HEK293 (cell line): ENCODE measurements around the gene BCL2.

Experiments
- CTCF ChIA-PET: fragments of 350-600 bp; formaldehyde crosslinking; extraction: SDS; loops from one replicate; lab custom pipeline; 2021; ENCODE audit warnings: antibody characterized with exemption; lab: Yijun Ruan, JAX
- POLR2A ChIA-PET: fragments of 300-600 bp; formaldehyde crosslinking; extraction: SDS; loops from one replicate; lab custom pipeline; 2020; ENCODE audit warnings: antibody characterized with exemption, inconsistent platforms; lab: Yijun Ruan, JAX
- H3K27ac ChIP-seq: fragments of 200-500 bp; sonication (Bioruptor generic); 2 replicates; pipeline ENCODE4 v1.5.1; 2014; ENCODE audit warnings: low read depth, low read length, control low read depth, inconsistent platforms; ENCODE audit errors: extremely low read depth
- H3K36me3 ChIP-seq, 2 experiments: fragments of 200-500 bp in 1 of 2; sonication (Bioruptor generic) in 1 of 2; 1 replicate in 1 of 2; 2 replicates in 1 of 2; pipeline ENCODE4 v1.5.1; 2014 to 2017; ENCODE audit warnings: inconsistent platforms in 2 of 2, low read length in 2 of 2; ENCODE audit not compliant: control insufficient read depth in 2 of 2, insufficient read depth in 1 of 2
- H3K4me1 ChIP-seq: fragments of 200-500 bp; sonication (Bioruptor generic); 2 replicates; pipeline ENCODE4 v1.5.1; 2014; ENCODE audit warnings: mild to moderate bottlenecking, low read length, inconsistent platforms; ENCODE audit not compliant: control insufficient read depth, insufficient read depth
- H3K4me3 ChIP-seq: 2 replicates; pipeline ENCODE4 v1.5.1; 2011; ENCODE audit warnings: low read depth, mild to moderate bottlenecking, control low read depth, low read length, moderate library complexity
- H3K9me3 ChIP-seq: fragments of 200-500 bp; sonication (Bioruptor generic); 2 replicates; pipeline ENCODE4 v1.5.1; 2014; ENCODE audit warnings: low read depth, low read length, inconsistent platforms; ENCODE audit not compliant: control insufficient read depth, insufficient read depth
- EGR2 ChIP-seq: fragments of 450-650 bp; formaldehyde crosslinking; IDR thresholded peaks from 2 replicates; pipeline ENCODE4 v1.5.1; 2016; ENCODE audit warnings: low read depth, missing biosample characterization, missing genetic modification characterization
- GFI1B ChIP-seq: fragments of 450-650 bp; formaldehyde crosslinking; IDR thresholded peaks from 2 replicates; pipeline ENCODE4 v1.5.1; 2016; ENCODE audit warnings: missing biosample characterization, missing genetic modification characterization
- SP3 ChIP-seq: fragments of 450-650 bp; formaldehyde crosslinking; IDR thresholded peaks from 2 replicates; pipeline ENCODE4 v1.5.1; 2016; ENCODE audit warnings: missing biosample characterization, missing genetic modification characterization
- TCF7L2 ChIP-seq: IDR thresholded peaks from 2 replicates; pipeline ENCODE4 v1.6.1; 2011; ENCODE audit warnings: low read depth, mild to moderate bottlenecking, inconsistent platforms, low read length, moderate library complexity, borderline replicate concordance
- ZEB2 ChIP-seq: fragments of 450-650 bp; formaldehyde crosslinking; IDR thresholded peaks from 2 replicates; pipeline ENCODE4 v1.5.1; 2016; ENCODE audit warnings: missing biosample characterization, missing genetic modification characterization
- ZNF175 ChIP-seq: fragments of 450-650 bp; formaldehyde crosslinking; IDR thresholded peaks from 2 replicates; pipeline ENCODE4 v1.5.1; 2016; ENCODE audit warnings: missing biosample characterization, missing genetic modification characterization
- ZNF214 ChIP-seq: fragments of 450-650 bp; formaldehyde crosslinking; IDR thresholded peaks from 2 replicates; pipeline ENCODE4 v1.5.1; 2017; ENCODE audit warnings: missing biosample characterization, mild to moderate bottlenecking, missing genetic modification characterization, borderline replicate concordance
- ZNF274 ChIP-seq, 2 experiments: fragments of 200-500 bp in 1 of 2; fragments of 450-650 bp in 1 of 2; sonication (Bioruptor generic) in 1 of 2; formaldehyde crosslinking in 1 of 2; IDR thresholded peaks; 2 replicates each; pipeline versions ENCODE4 v1.5.1 to v1.6.1; 2014 to 2016; ENCODE audit warnings: borderline replicate concordance in 1 of 2, inconsistent platforms in 1 of 2, low read length in 1 of 2, missing biosample characterization in 1 of 2, missing genetic modification characterization in 1 of 2
- ZNF354C ChIP-seq: fragments of 450-650 bp; formaldehyde crosslinking; IDR thresholded peaks from 2 replicates; pipeline ENCODE4 v1.5.1; 2016; ENCODE audit warnings: missing biosample characterization, missing genetic modification characterization, low read depth, borderline replicate concordance
- ZNF391 ChIP-seq: fragments of 450-650 bp; formaldehyde crosslinking; IDR thresholded peaks from 2 replicates; pipeline ENCODE4 v1.5.1; 2016; ENCODE audit warnings: low read depth, missing biosample characterization, missing genetic modification characterization, borderline replicate concordance
- ZNF501 ChIP-seq: fragments of 450-650 bp; formaldehyde crosslinking; IDR thresholded peaks from 2 replicates; pipeline ENCODE4 v1.5.1; 2016; ENCODE audit warnings: missing biosample characterization, missing genetic modification characterization
- ZXDB ChIP-seq: fragments of 450-650 bp; formaldehyde crosslinking; IDR thresholded peaks from 2 replicates; pipeline ENCODE4 v1.5.1; 2016; ENCODE audit warnings: missing biosample characterization, missing genetic modification characterization
- TF ChIP-seq, protein P1 (sequence below): fragments of 450-650 bp; formaldehyde crosslinking; IDR thresholded peaks from 2 replicates; pipeline ENCODE4 v1.5.1; 2016; ENCODE audit warnings: missing biosample characterization, missing genetic modification characterization, borderline replicate concordance
- TF ChIP-seq, protein P2 (sequence below): fragments of 450-650 bp; formaldehyde crosslinking; IDR thresholded peaks from 2 replicates; pipeline ENCODE4 v1.5.1; 2016; ENCODE audit warnings: missing biosample characterization, missing genetic modification characterization
- TF ChIP-seq, protein P3 (sequence below): fragments of 450-650 bp; formaldehyde crosslinking; conservative IDR thresholded peaks from 2 replicates; pipeline ENCODE4 v1.5.1; 2016; ENCODE audit warnings: low read depth, missing biosample characterization, missing genetic modification characterization

Gene BCL2

DNA sequence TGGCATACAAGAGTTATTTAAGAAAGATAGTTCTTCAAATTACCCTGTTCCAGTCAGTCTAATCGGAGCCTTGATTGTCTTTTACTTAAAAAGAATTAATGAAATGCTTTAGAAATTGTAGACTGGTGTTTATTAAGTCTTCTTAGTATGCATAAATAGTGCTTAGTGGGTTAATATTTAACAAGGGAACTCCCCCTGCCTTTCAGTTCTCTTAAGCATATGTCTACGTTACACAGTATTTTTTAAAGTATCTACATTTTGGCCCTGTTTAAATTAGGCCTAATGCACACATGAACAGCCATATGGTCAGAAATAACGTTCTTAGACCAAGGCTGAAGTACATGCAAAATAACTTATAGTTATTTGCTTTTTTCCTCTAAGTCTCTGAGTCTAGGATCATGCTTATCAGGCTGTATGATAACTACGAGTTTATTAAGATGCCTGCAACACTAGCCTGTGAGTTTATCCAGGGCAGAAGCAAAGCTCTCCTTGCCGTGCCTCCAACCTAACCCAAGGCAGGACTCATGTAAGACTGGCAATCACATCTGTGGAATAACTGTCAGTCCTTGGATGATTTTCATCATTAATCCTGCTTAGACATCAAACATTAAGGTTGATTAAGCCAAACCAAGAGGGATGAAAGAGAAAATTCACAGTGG, 6.7 kb downstream of the BCL2 start (continued):
- no peak for TF ChIP-seq ZNF391

DNA sequence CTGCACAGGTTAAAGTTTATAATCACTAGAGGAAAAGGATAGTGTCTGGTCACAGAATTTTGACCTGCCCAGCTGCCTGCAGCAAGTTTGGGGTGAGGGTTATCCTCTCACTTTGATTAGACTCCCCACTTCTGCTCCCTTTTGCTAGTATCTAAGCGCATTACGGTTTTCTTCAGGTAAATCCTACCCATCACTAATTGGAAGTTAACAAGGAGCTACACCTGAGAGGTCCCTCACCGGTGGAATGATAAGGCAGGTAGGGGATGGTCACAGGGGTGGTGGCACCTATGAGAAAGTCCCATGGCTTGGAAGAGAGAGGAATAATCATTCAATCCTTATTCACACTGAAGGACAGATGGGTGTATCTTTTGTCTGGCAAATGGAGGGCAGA, 7.6 kb downstream of the BCL2 start:
- TF ChIP-seq ZNF274 (IDR thresholded peaks at IDR 0.05; ENCODE audit: low read length) (no peak), ZNF274 (tag by site-specific recombination; IDR thresholded peaks at IDR 0.05; ENCODE audit: borderline replicate concordance) (no peak), ZNF354C (tag by site-specific recombination) (no peak)
- Histone ChIP-seq H3K27ac (no peak overlapping the region), H3K4me3 (no peak overlapping the region), H3K36me3 (no peaks in the 10 kb centered on the region), H3K9me3 (no peaks in the 10 kb centered on the region), H3K4me1 (peaks cover 13% of the 10 kb centered on the region; the same call in 1 of the 2 replicates)
- POLR2A ChIA-PET = no interaction called here
- CTCF ChIA-PET = interaction anchor here (0.6 to 1.9 kb wide), 3 partner anchors 11 to 178 kb away, joined by 3 to 7 read pairs (median 5); no protein-coding TSS in a partner anchor

DNA sequence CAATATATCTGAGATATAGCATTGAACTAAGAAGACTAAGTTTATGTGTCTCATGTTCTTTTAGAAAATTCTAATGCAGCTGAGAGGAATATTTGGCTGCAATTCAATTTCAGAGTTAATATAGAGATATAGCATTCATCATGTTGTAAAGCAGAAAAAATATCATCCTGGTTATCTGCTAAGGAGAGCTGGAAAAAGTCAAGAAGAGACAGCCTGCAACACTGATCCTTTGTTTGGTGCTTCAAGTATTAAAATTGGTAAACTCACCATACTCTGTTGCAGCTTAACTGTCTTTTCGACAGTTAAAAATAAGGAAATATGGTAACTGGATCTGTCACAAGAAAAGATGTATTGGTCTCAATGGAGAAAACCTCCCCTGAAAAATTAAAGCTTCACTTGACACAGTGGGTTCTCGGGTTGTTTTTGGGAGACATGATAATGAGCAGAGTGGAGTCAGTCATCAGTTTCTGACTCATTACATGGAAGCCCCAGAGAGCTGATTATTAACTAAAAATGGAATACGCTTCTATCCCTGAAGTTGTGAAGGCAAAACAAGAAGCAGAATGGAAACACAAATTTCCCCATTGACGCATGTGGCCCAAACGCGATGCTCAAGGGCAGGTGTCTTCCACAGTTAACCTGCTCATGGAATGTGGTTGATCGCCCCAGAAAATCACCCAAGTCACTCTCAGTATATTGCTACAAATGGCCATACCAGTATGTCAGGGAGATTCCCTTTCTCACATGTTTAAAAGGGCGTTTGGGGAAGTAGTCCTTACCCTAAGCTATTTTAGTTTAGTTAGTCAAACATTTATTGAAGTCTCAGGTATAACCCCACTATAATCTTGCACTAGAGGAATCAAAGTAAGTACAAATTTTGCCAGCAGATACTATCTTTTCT, 8.2 kb downstream of the BCL2 start:
- ChIA-PET POLR2A (interaction anchor here (0.7 kb wide), 1 partner anchor 56 kb away, joined by 3 read pairs; no protein-coding TSS in a partner anchor), CTCF (interaction anchor here (0.6 to 1.9 kb wide), 3 partner anchors 12 to 177 kb away, joined by 3 to 7 read pairs (median 5); no protein-coding TSS in a partner anchor)
- Histone ChIP-seq H3K36me3 (no peaks in the 10 kb centered on the region), H3K27ac (no peak overlapping the region), H3K4me3 (no peak overlapping the region), H3K9me3 (no peaks in the 10 kb centered on the region), H3K4me1 (peaks cover 9% of the 10 kb centered on the region; the same call in 1 of the 2 replicates)
- TF ChIP-seq, protein P1, sequence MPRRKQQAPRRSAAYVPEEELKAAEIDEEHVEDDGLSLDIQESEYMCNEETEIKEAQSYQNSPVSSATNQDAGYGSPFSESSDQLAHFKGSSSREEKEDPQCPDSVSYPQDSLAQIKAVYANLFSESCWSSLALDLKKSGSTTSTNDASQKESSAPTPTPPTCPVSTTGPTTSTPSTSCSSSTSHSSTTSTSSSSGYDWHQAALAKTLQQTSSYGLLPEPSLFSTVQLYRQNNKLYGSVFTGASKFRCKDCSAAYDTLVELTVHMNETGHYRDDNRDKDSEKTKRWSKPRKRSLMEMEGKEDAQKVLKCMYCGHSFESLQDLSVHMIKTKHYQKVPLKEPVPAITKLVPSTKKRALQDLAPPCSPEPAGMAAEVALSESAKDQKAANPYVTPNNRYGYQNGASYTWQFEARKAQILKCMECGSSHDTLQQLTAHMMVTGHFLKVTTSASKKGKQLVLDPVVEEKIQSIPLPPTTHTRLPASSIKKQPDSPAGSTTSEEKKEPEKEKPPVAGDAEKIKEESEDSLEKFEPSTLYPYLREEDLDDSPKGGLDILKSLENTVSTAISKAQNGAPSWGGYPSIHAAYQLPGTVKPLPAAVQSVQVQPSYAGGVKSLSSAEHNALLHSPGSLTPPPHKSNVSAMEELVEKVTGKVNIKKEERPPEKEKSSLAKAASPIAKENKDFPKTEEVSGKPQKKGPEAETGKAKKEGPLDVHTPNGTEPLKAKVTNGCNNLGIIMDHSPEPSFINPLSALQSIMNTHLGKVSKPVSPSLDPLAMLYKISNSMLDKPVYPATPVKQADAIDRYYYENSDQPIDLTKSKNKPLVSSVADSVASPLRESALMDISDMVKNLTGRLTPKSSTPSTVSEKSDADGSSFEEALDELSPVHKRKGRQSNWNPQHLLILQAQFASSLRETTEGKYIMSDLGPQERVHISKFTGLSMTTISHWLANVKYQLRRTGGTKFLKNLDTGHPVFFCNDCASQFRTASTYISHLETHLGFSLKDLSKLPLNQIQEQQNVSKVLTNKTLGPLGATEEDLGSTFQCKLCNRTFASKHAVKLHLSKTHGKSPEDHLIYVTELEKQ (tag by site-specific recombination) = no peak
- TF ChIP-seq TCF7L2 (no peak), SP3 (tag by site-specific recombination) (no peak), ZEB2 (tag by site-specific recombination) (no peak), ZNF501 (tag by site-specific recombination) (no peak), EGR2 (tag by site-specific recombination) (no peak), GFI1B (tag by site-specific recombination) (no peak), ZNF175 (tag by site-specific recombination) (no peak), ZNF214 (tag by site-specific recombination) (no peak), ZXDB (no peak)
- TF ChIP-seq, protein P2, sequence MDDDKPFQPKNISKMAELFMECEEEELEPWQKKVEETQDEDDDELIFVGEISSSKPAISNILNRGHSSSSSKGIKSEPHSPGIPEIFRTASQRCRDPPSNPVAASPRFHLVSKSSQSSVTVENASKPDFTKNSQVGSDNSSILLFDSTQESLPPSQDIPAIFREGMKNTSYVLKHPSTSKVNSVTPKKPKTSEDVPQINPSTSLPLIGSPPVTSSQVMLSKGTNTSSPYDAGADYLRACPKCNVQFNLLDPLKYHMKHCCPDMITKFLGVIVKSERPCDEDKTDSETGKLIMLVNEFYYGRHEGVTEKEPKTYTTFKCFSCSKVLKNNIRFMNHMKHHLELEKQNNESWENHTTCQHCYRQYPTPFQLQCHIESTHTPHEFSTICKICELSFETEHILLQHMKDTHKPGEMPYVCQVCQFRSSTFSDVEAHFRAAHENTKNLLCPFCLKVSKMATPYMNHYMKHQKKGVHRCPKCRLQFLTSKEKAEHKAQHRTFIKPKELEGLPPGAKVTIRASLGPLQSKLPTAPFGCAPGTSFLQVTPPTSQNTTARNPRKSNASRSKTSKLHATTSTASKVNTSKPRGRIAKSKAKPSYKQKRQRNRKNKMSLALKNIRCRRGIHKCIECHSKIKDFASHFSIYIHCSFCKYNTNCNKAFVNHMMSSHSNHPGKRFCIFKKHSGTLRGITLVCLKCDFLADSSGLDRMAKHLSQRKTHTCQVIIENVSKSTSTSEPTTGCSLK = no peak
- TF ChIP-seq, protein P3, sequence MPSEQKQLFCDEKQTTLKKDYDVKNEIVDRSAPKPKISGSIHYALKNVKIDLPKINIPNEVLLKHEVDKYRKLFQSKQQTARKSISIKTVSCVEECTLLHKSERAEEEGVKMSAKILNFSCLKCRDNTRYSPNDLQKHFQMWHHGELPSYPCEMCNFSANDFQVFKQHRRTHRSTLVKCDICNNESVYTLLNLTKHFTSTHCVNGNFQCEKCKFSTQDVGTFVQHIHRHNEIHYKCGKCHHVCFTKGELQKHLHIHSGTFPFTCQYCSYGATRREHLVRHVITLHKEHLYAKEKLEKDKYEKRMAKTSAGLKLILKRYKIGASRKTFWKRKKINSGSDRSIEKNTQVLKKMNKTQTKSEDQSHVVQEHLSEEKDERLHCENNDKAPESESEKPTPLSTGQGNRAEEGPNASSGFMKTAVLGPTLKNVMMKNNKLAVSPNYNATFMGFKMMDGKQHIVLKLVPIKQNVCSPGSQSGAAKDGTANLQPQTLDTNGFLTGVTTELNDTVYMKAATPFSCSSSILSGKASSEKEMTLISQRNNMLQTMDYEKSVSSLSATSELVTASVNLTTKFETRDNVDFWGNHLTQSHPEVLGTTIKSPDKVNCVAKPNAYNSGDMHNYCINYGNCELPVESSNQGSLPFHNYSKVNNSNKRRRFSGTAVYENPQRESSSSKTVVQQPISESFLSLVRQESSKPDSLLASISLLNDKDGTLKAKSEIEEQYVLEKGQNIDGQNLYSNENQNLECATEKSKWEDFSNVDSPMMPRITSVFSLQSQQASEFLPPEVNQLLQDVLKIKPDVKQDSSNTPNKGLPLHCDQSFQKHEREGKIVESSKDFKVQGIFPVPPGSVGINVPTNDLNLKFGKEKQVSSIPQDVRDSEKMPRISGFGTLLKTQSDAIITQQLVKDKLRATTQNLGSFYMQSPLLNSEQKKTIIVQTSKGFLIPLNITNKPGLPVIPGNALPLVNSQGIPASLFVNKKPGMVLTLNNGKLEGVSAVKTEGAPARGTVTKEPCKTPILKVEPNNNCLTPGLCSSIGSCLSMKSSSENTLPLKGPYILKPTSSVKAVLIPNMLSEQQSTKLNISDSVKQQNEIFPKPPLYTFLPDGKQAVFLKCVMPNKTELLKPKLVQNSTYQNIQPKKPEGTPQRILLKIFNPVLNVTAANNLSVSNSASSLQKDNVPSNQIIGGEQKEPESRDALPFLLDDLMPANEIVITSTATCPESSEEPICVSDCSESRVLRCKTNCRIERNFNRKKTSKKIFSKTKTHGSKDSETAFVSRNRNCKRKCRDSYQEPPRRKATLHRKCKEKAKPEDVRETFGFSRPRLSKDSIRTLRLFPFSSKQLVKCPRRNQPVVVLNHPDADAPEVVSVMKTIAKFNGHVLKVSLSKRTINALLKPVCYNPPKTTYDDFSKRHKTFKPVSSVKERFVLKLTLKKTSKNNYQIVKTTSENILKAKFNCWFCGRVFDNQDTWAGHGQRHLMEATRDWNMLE = no peak
